ENCODE data around the gene PRKCH. TPM values are rescaled to one million over a fixed set of nuclear protein-coding genes. Genes with fewer than 3 reads are reported as not detected.

Gene PRKCH
- total RNA-seq, 1 experiment from 2014 or later: 18.3 TPM

- no TSS peak for BruUV-seq (replicated peaks)
- POLR2A ChIA-PET: no interaction called here
- no peak for TF ChIP-seq CTCF (IDR thresholded peaks at IDR 0.05; ENCODE audit: insufficient read depth in 1 of 2, low read depth in 1 of 2, low read length in 1 of 2, severe bottlenecking in 1 of 2, unreplicated experiment in 1 of 2)
- H3K27me3 Mint-ChIP-seq (ENCODE audit: insufficient read depth, unreplicated experiment): no peaks in the 10 kb centered on the region
- H3K4me3 Mint-ChIP-seq (ENCODE audit: unreplicated experiment): no peak overlapping the region
- Histone ChIP-seq H3K9me3 (peaks cover 12% of the 10 kb centered on the region; the same call in 1 of the 2 replicates), H3K27me3 (replicated peaks; ENCODE audit: control insufficient read depth, insufficient read depth, low read length) (no peaks in the 10 kb centered on the region), H3K36me3 (ENCODE audit: control insufficient read depth, insufficient read depth, low read length) (no peaks in the 10 kb centered on the region), H3K4me3 (ENCODE audit: low read depth, low read length) (no peak overlapping the region), H3K4me1 (peaks cover 31% of the 10 kb centered on the region)
- CTCF ChIA-PET: no interaction called here
- H3K4me1 Mint-ChIP-seq (ENCODE audit: low read depth, unreplicated experiment): peaks cover 32% of the 10 kb centered on the region
- DNase-seq: no peak
- peaks cover 32% of the 10 kb centered on the region for H3K9me3 Mint-ChIP-seq (ENCODE audit: unreplicated experiment)
- intact Hi-C loops (cut with micrococcal nuclease; ENCODE audit: unreplicated experiment): no loop called here
- H3K36me3 Mint-ChIP-seq (ENCODE audit: insufficient read depth, unreplicated experiment): peaks cover 6% of the 10 kb centered on the region
- H3K27ac Mint-ChIP-seq (ENCODE audit: unreplicated experiment): no peak overlapping the region
These were observed 104.7 kb downstream of the PRKCH start for GRCh38 chr14:61426048-61426447.

- H3K9me3 ChIP-seq: peaks cover 12% of the 10 kb centered on the region; the same call in 1 of the 2 replicates
- Mint-ChIP-seq H3K27ac (ENCODE audit: unreplicated experiment) (peak overlapping the region; percentile 79), H3K9me3 (ENCODE audit: unreplicated experiment) (peaks cover 39% of the 10 kb centered on the region), H3K27me3 (ENCODE audit: insufficient read depth, unreplicated experiment) (no peaks in the 10 kb centered on the region), H3K36me3 (ENCODE audit: insufficient read depth, unreplicated experiment) (peaks cover 3% of the 10 kb centered on the region), H3K4me1 (ENCODE audit: low read depth, unreplicated experiment) (peaks cover 41% of the 10 kb centered on the region), H3K4me3 (ENCODE audit: unreplicated experiment) (peak overlapping the region; percentile 49)
- CTCF ChIA-PET: interaction anchor here (0.6 kb wide), 1 partner anchor 9 kb away, joined by 3 read pairs; no protein-coding TSS in a partner anchor
- no peak overlapping the region for H3K4me3 ChIP-seq (ENCODE audit: low read depth, low read length)
- intact Hi-C loops (cut with micrococcal nuclease; ENCODE audit: unreplicated experiment): no loop called here
- POLR2A ChIA-PET: interaction anchor here (0.6 to 1.0 kb wide), 2 partner anchors 149 to 334 kb away, joined by 3 to 4 read pairs; partner anchors contain the start of gene SNAPC1
- peaks cover 38% of the 10 kb centered on the region for H3K4me1 ChIP-seq
- TF ChIP-seq CTCF (IDR thresholded peaks at IDR 0.05; ENCODE audit: insufficient read depth in 1 of 2, low read depth in 1 of 2, low read length in 1 of 2, severe bottlenecking in 1 of 2, unreplicated experiment in 1 of 2): no peak
- BruUV-seq (replicated peaks): no TSS peak
- no peaks in the 10 kb centered on the region for H3K27me3 ChIP-seq (replicated peaks; ENCODE audit: control insufficient read depth, insufficient read depth, low read length)
- H3K36me3 ChIP-seq (ENCODE audit: control insufficient read depth, insufficient read depth, low read length): no peaks in the 10 kb centered on the region
- no peak for DNase-seq
These were observed 106.9 kb downstream of the PRKCH start for GRCh38 chr14:61428261-61428660.

DNA sequence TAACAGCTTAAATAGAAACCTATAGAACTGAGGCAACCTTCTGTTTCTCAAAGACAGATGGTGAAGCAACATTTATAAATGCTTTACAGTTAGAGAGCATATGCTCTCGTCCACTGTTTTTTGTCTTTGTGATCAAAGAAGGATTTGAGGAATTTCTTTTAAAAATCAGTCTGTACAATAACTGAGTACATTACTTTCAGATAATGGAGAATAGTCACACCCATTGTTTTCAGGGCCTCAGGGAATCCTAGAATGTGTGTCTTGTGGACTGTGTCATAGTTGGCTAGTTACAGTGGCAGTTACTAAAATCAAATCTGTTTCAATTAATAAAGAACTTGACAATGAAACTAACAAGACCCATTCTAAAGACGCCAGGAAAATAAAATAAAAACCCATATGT is 107.9 kb downstream of the PRKCH start:
- H3K9me3 Mint-ChIP-seq (ENCODE audit: unreplicated experiment): peaks cover 29% of the 10 kb centered on the region
- BruUV-seq (replicated peaks): TSS peak; percentile 64
- peaks cover 38% of the 10 kb centered on the region for H3K4me1 ChIP-seq
- H3K9me3 ChIP-seq: peaks cover 12% of the 10 kb centered on the region; the same call in 1 of the 2 replicates
- H3K27me3 ChIP-seq (replicated peaks; ENCODE audit: control insufficient read depth, insufficient read depth, low read length): no peaks in the 10 kb centered on the region
- H3K36me3 Mint-ChIP-seq (ENCODE audit: insufficient read depth, unreplicated experiment): no peaks in the 10 kb centered on the region
- H3K4me3 Mint-ChIP-seq (ENCODE audit: unreplicated experiment): peak overlapping the region; percentile 49
- no peaks in the 10 kb centered on the region for H3K27me3 Mint-ChIP-seq (ENCODE audit: insufficient read depth, unreplicated experiment)
- H3K27ac Mint-ChIP-seq (ENCODE audit: unreplicated experiment): peak overlapping the region; percentile 79
- ChIA-PET POLR2A (no interaction called here), CTCF (no interaction called here)
- no peak for DNase-seq
- H3K4me1 Mint-ChIP-seq (ENCODE audit: low read depth, unreplicated experiment): peaks cover 44% of the 10 kb centered on the region
- H3K36me3 ChIP-seq (ENCODE audit: control insufficient read depth, insufficient read depth, low read length): no peaks in the 10 kb centered on the region
- intact Hi-C loops (cut with micrococcal nuclease; ENCODE audit: unreplicated experiment): no loop called here
- no peak for TF ChIP-seq CTCF (IDR thresholded peaks at IDR 0.05; ENCODE audit: insufficient read depth in 1 of 2, low read depth in 1 of 2, low read length in 1 of 2, severe bottlenecking in 1 of 2, unreplicated experiment in 1 of 2)
- H3K4me3 ChIP-seq (ENCODE audit: low read depth, low read length): no peak overlapping the region
